ENCODE measurements around the gene ZDHHC18.
"Not testable (repeated sequence)": the region's sequence is repeated elsewhere in the genome, so short reads cannot be mapped to it uniquely, and the experiment has no call there.

ZDHHC18 gene

DNA sequence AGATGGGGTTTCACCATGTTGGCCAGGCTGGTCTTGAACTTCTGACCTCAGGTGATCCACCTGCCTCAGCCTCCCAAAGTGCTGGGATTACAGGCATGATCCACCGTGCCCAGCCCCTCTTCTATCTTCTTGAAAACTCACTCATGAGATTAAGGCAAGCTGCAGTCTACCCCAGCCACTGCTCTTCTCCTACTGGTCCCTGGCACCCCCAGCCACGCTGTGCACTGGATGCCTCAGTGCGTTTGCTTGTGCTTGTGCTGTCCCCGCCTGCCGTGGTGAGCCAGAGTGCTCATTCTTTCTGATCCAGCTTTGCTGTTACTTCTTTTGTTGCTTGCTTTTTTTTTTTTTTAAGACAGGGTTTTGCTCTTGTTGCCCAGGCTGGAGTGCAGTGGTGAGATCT lies 11.2 kb downstream of the ZDHHC18 start:
- DNase-seq = not testable (repeated sequence)

DNA sequence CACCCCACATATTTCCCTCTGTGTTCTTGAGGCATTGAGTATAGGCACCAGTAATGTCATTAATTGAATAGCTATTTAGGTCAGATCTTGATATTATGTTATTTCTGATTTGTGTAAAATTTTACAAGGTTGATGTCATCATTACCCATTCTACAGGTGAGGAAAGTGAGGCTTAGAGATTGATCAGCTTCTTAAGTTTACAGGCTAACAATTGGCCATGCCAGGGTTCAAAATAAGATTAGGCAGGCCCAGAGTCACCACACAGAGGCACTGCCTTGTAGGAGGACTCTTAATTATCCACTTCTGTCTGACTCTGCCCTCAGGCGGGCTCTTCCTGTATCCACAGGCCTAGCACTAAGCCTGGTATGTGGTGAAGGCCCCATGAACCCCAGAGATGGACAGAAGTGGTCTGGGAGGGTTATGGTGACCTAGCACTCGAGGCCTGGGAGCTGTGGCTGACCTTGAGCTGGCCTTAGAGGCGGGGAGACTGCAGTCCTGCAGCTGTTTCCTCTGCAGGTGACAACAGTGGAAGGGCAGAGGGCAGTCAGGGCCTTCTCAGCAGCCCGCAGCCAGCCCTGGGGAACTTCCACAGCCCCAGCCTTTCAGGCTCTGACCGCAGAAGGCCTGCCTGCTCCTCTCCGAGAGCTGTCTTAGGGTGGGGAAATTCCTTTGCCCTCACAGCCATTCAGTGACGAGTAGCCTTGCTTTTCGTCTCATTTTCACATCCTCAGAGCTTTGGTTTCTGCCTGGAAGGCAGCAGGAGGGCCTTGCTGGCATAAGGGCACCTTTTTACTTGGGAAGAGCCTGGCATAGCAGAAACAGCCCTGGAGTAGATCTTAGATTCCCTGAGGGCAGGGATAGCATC lies 12.2 kb downstream of the ZDHHC18 start:
- no peak for DNase-seq

DNA sequence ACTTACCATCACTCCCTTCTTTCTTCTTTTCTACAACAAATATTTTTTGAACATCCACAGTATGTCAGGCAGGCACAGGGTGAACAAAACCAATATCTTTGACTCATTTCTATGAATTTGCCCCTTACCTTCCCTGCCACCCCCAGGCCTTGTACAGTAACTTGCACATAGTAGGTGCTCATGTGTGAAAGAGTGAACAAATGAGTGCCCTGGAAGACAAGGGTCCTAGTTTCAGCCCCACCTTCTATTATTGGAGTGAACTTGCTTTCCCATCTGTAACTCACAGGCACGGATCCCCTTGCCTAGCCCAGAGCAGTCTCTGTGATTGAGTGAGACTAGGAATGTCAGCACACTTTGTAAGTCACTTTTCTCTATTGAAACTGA lies 12.8 kb downstream of the ZDHHC18 start:
- DNase-seq = no peak

DNA sequence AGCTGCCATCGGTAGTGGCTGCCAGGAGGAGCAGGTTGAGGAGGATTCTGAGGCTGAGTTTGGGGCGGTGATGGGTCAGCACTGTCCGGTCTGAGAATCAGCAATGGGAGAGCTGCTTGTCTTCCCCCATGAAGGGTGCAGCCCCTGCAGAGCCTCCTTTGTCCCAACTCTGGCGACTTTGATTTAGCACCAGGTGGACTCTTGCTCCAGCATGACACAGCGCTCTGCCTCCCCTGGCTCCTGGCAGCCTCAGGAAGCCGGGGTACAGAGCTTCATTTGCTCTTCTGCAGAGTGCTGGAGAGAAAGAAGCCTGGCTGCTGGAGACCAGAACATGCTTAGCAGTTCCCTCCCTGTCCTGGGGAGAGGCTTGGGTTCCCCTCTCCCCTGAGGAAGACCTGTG lies 13.3 kb downstream of the ZDHHC18 start:
- DNase-seq = no peak

DNA sequence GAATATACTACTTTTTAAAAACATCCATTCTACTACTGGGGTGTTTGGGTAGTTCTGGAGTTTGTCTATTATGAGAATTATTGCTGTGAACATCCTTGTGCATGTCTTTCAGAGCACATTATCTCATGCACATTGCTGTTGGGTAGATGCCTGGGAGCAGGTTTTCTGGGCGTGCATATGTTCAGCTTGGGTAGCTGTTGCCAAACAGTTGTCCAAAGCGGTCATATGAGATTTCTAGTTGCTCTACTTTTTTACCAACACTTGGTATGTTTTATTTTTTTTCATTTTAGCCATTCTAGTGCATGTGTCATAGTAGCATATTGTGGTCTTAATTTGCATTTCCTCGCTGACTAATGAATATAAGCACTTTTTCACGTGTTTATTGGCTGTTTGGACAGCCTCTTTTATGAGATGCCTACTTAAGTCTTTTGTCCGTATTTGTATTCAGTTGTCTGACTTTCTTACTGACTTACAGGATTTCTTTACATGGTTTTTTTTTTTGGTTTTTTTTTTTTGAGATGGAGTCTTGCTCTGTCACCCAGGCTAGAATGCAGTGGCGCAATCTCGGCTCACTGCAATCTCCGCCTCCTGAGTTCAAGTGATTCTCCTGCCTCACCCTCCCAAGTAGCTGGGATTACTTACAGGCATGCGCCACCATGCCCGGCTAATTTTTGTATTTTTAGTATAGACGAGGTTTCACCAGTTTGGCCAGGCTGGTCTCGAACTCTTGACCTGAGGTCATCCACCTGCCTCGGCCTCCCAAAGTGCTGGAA lies 18.1 kb downstream of the ZDHHC18 start:
- DNase-seq = no peak

DNA sequence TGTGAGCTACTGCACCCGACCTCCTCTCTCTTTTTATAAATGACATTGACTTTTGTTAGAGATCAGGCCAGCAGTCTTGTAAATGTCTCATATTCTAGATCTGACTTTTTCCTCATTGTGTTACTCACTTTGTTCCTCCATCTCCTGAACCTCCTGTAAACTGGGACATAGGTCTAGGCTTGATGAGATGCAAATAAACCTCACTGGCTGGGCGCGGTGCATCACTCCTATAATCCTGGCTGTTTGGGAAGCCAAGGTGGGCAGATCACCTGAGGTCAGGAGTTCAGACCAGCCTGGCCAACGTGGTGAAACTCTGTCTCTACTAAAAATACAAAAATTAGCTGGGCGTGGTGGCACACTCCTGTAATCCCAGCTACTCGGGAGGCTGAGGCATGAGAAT lies 21.3 kb downstream of the ZDHHC18 start:
- not testable (repeated sequence) for DNase-seq

DNA sequence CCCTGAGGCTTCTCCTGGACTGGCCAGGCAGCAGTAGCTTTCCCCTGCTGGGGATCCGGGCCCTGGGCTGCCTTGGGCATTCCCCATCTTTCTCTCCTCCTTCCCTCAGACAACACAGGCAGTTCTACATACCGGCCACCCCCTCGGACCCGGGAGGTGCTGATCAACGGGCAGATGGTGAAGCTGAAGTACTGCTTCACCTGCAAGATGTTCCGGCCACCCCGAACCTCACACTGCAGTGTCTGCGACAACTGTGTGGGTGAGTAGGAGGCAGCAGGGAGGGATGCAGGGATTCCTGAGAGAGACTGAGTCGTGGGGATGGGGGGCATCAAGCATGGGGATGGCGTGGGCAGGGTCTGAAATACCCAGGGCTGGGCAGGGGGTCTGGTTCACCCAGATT lies 22.0 kb downstream of the ZDHHC18 start:
- no peak for DNase-seq

DNA sequence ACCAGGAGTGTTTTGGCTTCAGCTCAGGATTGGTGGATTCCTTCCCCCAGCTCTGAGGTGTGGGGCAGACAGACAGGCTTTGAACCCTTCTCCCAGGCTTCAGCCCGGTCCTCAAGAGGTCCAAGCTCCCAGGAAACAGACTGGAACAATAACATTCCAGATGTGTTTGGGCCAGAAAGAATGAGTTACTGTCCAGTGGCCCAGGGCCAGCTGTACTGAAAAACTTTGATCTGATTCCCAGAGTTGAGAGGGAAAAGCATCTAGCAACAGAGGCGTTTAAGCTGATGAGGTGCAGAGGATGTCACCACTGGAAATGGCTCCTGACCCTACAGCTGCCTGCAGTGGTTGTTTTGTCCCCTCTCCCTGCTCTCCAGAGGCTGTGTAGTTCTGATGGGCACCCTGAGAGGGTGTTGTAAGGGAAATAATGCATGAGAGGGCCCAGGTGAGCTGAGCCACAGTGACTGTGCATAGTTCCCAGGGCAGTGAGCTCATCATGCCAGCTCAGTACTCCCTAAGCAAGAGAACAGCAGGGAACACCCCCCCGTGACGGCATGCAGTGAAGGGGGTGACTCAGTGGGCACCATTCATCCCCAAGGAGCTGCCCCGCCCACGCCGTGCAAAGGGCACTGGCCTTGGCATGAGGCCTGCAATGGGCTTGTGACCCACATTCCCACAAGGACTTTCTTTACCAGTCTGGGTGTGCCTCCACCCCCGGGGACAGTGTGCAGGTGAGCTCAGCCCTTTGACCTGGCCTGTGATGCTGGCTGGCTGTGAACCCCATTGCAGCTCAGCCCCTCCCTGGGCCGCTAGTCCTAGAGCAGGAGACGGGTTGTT lies 22.7 kb downstream of the ZDHHC18 start:
- no peak for DNase-seq

DNA sequence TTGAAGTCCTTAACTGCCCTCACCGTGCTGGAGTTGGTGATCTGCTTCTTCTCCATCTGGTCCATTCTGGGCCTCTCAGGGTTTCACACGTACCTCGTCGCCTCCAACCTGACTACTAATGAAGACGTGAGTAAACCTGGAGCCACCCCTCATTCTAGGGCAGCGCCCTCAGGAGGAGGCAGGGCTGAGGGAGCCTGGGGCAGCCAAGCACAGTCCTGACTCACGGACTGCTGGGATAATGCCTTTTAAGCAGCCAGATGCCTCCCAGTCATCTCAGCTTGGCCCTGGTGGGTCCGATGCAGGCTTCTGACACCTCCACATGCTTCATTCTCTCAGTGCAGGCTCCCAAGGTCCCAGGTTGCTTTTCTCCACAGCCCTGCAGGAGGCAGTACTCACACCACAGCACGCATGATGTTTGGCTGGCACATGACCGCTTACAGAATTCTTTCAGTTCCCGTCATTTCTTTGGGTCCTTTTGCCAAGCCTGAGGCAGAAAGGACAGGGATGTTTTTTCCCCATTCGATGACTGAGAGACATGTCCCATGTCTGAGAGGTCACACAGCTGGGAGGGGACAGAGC lies 24.7 kb downstream of the ZDHHC18 start:
- DNase-seq = no peak

DNA sequence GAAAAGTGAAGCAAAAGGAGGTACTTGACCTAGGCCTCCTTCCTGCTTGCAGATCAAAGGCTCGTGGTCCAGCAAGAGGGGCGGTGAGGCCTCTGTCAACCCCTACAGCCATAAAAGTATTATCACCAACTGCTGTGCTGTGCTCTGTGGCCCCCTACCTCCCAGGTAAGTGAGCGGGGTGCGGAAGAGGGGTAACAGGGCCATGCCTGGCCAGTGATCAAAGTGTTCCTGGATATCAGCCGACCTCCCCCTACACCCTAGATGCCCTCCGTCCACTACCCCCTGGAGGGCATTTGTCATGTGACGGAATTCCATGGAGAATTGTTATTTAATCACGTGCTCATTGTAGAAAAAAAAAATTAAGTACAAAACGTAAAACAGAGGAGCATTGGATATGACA lies 26.2 kb downstream of the ZDHHC18 start:
- DNase-seq = no peak

DNA sequence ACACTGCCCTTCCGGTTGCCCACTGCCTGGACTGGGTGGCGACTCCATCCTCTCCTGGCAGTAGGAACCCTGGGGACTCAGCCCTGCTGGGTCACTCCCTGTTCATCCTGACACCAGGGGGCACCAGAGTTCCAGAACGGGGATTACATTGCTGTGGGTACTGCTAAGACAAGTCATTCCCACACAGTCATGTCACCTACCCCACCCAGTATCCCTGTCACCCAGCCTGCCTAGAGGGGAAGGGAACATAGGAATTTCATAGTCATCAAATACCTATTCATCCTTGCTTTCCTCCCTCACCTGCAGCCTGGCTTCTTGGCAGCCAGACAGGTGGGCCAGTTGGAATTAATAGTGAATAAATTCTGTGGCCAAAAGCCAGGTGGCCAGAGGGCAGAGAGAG lies 26.7 kb downstream of the ZDHHC18 start:
- DNase-seq = peak; percentile 88

DNA sequence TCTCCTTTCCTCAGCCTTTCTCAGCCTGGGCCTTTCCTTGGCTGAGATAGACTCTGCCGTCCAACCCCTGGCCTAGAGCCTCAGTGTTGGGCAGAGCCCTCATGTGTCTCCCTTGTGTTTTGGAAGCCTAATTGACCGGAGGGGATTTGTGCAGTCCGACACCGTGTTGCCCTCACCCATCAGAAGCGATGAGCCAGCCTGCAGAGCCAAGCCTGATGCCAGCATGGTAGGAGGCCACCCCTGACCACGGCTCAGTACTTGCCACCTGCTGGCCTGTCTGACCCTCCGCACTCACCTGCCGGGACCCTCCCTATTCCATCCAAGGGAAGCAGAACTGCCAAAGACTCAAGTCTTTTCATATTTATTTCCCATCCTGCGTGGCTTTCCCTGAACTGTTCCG lies 27.1 kb downstream of the ZDHHC18 start:
- no peak for DNase-seq

DNA sequence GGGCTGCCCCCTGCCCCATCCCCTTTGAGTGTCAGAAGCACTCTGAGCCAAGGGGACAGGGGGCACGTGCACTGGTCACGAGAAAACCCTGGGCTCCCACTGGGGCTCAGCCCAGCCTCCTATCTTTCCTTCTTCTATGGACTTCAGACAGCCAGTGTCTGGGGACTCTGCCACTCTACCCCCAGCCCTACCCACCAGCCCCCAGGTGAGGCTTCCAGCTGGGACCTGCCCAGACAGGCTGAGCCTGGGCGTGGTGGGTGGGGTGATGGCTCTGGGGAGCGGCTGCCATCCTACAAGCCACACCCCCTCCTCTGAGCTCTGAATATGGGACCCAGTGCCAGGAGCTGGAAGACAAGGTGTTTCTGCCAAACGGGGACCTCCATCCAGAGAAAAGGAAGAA lies 28.4 kb downstream of the ZDHHC18 start:
- DNase-seq = no peak

DNA sequence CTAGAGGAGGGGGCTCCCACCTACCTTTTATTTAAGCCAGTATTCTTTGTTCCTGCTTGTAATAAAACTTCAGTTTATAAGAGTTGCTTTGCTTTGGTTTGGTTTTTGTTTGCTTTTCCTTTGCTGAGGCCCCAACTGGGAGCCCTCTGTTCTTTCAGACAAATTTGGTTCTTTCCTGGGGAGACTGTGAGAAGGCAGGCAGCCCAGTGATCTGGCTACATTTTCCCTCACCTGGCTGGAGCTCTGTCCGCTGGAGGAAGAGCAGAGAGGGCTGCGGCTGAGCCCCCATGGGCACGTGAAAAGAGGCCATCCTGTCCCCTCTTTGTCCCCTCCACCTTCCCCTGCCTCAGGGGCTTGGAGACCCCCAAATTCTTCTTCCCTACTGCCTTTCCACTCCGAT lies 29.1 kb downstream of the ZDHHC18 start:
- DNase-seq = no peak

DNA sequence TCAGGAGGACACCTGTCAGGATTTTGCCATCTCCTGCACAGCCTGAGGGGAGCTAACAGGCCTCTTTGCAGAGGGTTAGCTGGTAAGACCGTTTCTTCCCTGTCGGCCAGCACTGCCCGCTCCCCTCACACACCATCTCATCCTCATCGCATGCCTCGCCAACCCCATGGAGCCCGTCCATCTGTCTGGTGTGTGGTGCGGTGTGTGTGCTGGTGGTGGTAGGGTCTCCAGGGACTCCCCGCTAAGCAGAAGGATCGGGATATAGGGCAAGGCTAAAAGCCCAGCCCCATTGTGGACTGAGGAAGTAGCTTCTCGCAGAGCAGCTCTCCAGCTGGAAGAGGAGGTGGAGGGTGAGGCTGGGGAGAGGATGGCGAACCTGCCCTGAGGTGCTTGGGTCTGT lies 29.7 kb downstream of the ZDHHC18 start:
- no peak for DNase-seq

DNA sequence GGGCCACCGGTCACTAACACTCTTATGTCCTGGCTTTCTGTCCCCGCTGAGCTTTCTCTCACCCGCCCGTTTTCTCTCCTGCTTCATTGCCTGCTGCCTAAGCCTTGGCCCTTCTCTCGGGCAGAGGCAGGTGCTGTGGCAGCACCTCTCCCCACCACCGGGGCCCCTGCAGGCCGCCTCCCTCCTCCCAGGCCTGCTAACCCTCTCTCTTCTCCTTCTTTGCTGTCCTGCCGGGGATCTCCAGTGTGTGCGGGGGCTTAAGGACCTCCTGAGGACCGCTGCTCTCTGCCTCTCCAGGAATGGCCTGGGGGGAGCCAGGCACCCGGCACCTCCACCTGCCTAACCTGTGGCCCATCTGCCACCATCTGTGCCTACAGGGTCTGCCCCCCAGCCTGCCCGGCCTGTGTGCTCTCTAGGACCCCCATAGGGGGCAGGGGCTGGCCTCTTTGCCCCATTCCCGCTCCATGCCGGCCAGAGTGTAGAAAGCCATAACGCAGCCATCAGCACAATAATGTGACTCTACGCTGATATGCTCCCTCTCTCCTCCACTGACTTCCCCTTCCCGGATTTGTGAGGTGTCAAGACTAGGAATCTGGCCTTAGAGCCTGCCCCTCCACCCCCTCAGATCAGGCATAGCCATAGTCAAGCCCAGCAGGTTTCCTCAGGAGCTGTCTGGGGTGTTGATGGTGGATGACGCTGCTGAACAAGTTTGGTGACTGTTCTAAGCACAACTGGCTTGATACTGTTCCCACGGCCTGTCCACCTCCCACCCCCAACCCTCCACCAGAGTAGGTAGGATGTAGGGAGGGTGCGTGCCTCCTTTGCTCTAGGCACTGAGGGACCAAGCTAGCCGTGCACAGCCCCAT lies 30.3 kb downstream of the ZDHHC18 start:
- no peak for DNase-seq

DNA sequence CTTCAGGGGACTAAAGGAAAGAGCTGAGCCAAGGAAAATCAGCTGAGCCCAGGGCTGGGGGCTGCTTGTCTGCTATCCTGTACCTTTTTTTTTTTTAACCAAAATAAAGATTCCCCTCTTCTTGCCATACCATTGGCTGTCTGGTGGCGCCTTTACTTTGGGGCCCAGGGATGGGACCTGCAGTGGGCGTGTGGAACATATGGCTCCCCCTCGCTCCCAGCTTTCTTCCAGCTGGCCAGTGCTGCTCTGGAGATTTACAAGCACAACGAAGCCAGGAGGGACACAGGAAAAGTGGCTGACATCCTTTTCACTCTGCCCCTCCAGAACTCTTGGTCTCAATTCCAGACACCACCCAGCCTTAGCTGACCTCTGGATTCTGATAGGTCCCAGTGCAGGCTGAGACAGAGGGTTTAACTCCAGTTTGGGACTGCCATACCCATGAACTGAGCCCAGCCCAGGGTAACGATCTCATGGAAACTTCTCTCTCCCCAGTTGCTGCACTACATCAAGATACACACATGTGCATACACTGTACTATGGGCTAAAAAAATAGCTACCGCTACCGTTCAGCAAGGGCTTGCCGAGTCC lies 31.1 kb downstream of the ZDHHC18 start:
- no peak for DNase-seq

DNA sequence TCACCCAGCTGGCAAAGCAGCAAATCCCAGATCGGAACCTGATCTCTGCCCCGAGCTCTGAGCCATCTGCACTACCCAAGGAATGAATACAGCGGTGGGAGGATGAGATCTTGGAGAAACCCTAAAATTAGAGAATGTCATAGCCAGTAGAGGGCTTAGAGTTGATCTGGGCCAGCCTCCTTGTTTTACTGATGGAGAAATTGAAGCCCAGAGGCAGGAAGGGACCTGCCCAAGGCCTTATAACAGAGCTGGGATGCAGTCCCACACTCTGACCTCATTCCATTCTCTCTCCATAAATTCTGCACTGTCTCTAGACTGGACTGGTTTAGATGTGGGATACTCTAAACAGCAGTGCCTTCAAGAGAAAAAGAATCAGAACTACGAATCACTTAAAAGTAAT lies 31.7 kb downstream of the ZDHHC18 start:
- DNase-seq = no peak

DNA sequence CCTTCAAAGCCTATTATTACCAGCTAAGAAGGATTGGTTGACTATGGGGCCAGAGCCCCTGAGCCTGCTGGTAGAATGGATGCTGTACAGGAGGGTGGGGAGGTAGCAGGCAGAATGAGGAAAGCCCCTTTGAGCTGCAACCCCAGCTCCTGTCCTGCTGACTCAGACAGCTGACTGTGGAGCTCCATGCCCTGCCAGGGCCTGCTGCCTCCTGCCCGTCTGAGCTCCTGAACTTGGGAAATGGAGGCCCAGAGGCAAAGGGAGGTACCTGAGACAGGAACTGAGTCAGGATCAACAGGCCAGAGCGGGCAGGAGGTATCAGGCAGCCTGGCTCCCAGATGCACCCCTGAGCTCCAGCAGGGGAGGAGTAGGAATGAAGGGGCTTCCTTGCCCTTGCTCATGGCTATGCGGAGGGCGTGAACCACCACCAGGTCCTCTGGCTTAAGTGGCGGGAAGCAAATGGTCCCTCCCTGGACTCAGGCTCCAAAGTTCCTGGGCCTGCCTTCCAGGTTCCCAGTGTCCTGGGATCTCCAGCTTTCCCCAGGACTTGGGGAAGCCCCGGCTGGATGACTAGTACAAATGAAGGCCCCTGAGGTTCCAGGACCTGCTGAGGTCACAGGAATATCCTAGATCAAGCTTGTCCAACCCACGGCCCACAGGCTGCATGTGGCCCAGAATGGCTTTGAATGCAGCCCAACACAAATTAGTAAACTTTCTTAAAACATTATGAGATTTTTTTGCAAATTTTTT lies 32.6 kb downstream of the ZDHHC18 start:
- DNase-seq = no peak

DNA sequence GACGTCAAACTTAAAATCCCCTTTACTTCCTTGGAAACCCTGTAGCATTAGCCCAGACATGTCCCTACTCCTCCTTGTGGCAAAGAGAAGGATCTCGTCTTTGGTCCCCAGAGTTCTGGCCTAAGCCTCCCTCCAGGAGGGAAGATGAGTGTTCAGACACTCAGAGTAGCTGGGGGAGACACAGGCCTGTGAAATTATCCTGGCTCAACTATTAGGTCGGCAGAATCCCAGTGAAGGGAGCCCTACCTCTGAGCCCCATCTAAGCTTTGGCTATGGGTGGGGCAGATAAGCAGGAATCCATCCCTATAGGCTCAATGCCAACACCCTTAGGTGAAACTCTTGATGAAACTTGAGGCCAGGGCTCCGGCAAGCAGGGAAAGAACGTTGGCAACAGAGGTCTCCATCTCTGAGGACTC lies 34.8 kb downstream of the ZDHHC18 start:
- DNase-seq = no peak

DNA sequence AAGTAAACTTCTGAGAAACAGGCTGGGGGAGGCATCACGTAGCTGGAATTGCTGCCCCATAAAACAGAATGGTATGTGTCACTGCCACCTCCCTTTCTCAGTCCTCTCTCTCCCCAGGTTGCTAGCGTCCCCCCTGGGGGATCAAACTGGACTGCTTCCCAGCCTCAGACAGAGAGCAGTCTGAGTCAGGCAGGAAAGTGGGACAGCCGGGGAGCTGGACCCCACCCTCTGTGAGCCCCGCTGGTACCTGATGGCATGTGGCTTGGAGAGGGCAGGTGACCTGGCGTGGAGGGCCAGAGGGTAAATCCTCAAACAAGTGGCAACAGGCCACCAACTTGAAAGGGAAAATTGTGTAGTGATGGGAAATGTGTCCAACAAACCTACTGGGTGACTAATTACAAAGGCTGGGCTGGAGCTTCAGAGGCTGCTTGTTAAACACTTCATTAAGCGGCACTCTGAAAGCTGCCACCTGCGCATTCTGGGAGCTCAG lies 35.4 kb downstream of the ZDHHC18 start:
- DNase-seq = no peak
